IPS DF 6.9 (cell line): ENCODE data around the gene NACC2.

Source experiments
- DNase-seq: peaks from one replicate; pipeline ENCODE4 v3.0.0-alpha.2; 2013; ENCODE audit warnings: low read depth, low spot score
- H3K27ac ChIP-seq: one replicate; pipeline ENCODE4 v1.5.1; 2013; ENCODE audit warnings: low read length, control low read depth
- H3K27me3 ChIP-seq: 2 replicates; pipeline ENCODE4 v1.6.1; 2013; ENCODE audit warnings: mild to moderate bottlenecking, low read length; ENCODE audit not compliant: control insufficient read depth, insufficient read depth
- H3K36me3 ChIP-seq: 2 replicates; pipeline ENCODE4 v1.6.1; 2013; ENCODE audit warnings: low read length; ENCODE audit not compliant: control insufficient read depth, insufficient read depth
- H3K4me1 ChIP-seq: 2 replicates; pipeline ENCODE4 v1.6.1; 2013; ENCODE audit warnings: low read length; ENCODE audit not compliant: control insufficient read depth, insufficient read depth
- H3K4me3 ChIP-seq: 2 replicates; pipeline ENCODE4 v1.5.1; 2013; ENCODE audit warnings: mild to moderate bottlenecking, low read length
- H3K9me3 ChIP-seq: 2 replicates; pipeline ENCODE4 v1.6.1; 2013; ENCODE audit warnings: low read length, inconsistent platforms; ENCODE audit not compliant: control insufficient read depth, insufficient read depth
- WGBS: extraction: QIAGEN DNeasy Blood & Tissue Kit; methylation state at CpG from one replicate; pipeline ENCODE4 v1.1.7; 2013; ENCODE audit warnings: mixed read lengths, missing lambda C conversion rate; ENCODE audit not compliant: insufficient read length, insufficient coverage; 5-methylcytosine and 5-hydroxymethylcytosine counted together

Gene NACC2

GRCh38 chr9:135998016-135998380 lies 97.1 kb downstream of the NACC2 start:
- Histone ChIP-seq H3K36me3 (no peaks in the 10 kb centered on the region), H3K27me3 (no peaks in the 10 kb centered on the region), H3K4me1 (peaks cover 9% of the 10 kb centered on the region), H3K9me3 (no peaks in the 10 kb centered on the region), H3K4me3 (no peak overlapping the region), H3K27ac (no peak overlapping the region)
- DNase-seq: no peak
- WGBS: no CpG with 5 or more reads among the region's 10 CpGs

GRCh38 chr9:135997090-135998015 lies 97.7 kb downstream of the NACC2 start:
- no peaks in the 10 kb centered on the region for H3K36me3 ChIP-seq
- no peak overlapping the region for H3K4me3 ChIP-seq
- H3K27me3 ChIP-seq: no peaks in the 10 kb centered on the region
- DNase-seq: no peak
- WGBS: no CpG with 5 or more reads among the region's 34 CpGs
- H3K4me1 ChIP-seq: peaks cover 11% of the 10 kb centered on the region
- H3K27ac ChIP-seq: no peak overlapping the region
- no peaks in the 10 kb centered on the region for H3K9me3 ChIP-seq

GRCh38 chr9:135995816-135996215 lies 99.3 kb downstream of the NACC2 start:
- H3K9me3 ChIP-seq: no peaks in the 10 kb centered on the region
- DNase-seq: no peak

GRCh38 chr9:135994501-135995192 lies 100.4 kb downstream of the NACC2 start:
- no peaks in the 10 kb centered on the region for H3K9me3 ChIP-seq
- H3K27me3 ChIP-seq: no peaks in the 10 kb centered on the region
- no peak for DNase-seq
- WGBS: no CpG with 5 or more reads among the region's 20 CpGs
- no peak overlapping the region for H3K27ac ChIP-seq
- H3K36me3 ChIP-seq: no peaks in the 10 kb centered on the region
- H3K4me3 ChIP-seq: no peak overlapping the region
- H3K4me1 ChIP-seq: peaks cover 11% of the 10 kb centered on the region

More at GRCh38 chr9:135995816-135996215, 99.3 kb downstream of the NACC2 start:
- H3K27ac ChIP-seq: no peak overlapping the region
- peaks cover 11% of the 10 kb centered on the region for H3K4me1 ChIP-seq
- no CpG with 5 or more reads among the region's 21 CpGs for WGBS
- H3K27me3 ChIP-seq: no peaks in the 10 kb centered on the region
- H3K36me3 ChIP-seq: no peaks in the 10 kb centered on the region
- no peak overlapping the region for H3K4me3 ChIP-seq

GRCh38 chr9:135993765-135994500 lies 101.2 kb downstream of the NACC2 start:
- no CpG with 5 or more reads among the region's 27 CpGs for WGBS
- Histone ChIP-seq H3K4me3 (no peak overlapping the region), H3K36me3 (no peaks in the 10 kb centered on the region), H3K27ac (no peak overlapping the region), H3K4me1 (peaks cover 11% of the 10 kb centered on the region), H3K27me3 (no peaks in the 10 kb centered on the region), H3K9me3 (no peaks in the 10 kb centered on the region)
- DNase-seq: no peak

GRCh38 chr9:135993409-135993742 lies 101.7 kb downstream of the NACC2 start:
- Histone ChIP-seq H3K4me1 (peaks cover 11% of the 10 kb centered on the region), H3K9me3 (no peaks in the 10 kb centered on the region), H3K27me3 (no peaks in the 10 kb centered on the region), H3K27ac (no peak overlapping the region), H3K4me3 (no peak overlapping the region), H3K36me3 (no peaks in the 10 kb centered on the region)
- DNase-seq: no peak
- no CpG with 5 or more reads among the region's 13 CpGs for WGBS

- no peak overlapping the region for H3K27ac ChIP-seq
- WGBS: no CpG with 5 or more reads among the region's 32 CpGs
- no peak overlapping the region for H3K4me3 ChIP-seq
- H3K36me3 ChIP-seq: no peaks in the 10 kb centered on the region
- H3K9me3 ChIP-seq: no peaks in the 10 kb centered on the region
- H3K4me1 ChIP-seq: peaks cover 11% of the 10 kb centered on the region
- H3K27me3 ChIP-seq: no peaks in the 10 kb centered on the region
- no peak for DNase-seq
These were observed 102.3 kb downstream of the NACC2 start for GRCh38 chr9:135992486-135993408.

GRCh38 chr9:135991771-135992170 lies 103.3 kb downstream of the NACC2 start:
- DNase-seq: no peak
- peaks cover 11% of the 10 kb centered on the region for H3K4me1 ChIP-seq
- H3K27me3 ChIP-seq: no peaks in the 10 kb centered on the region
- no peak overlapping the region for H3K27ac ChIP-seq
- no peaks in the 10 kb centered on the region for H3K9me3 ChIP-seq
- no peaks in the 10 kb centered on the region for H3K36me3 ChIP-seq
- no CpG with 5 or more reads among the region's 18 CpGs for WGBS
- no peak overlapping the region for H3K4me3 ChIP-seq

GRCh38 chr9:135990468-135991429 lies 104.3 kb downstream of the NACC2 start:
- H3K4me1 ChIP-seq: peaks cover 11% of the 10 kb centered on the region
- DNase-seq: peak; percentile 76
- H3K27ac ChIP-seq: no peak overlapping the region
- H3K36me3 ChIP-seq: no peaks in the 10 kb centered on the region
- no peak overlapping the region for H3K4me3 ChIP-seq
- no peaks in the 10 kb centered on the region for H3K27me3 ChIP-seq
- H3K9me3 ChIP-seq: no peaks in the 10 kb centered on the region
- 90% methylated on average over 3 of the region's 21 CpGs for WGBS
